Thyroid gland (tissue), 4 donors: ENCODE results near the gene RRP1B. TPM values are rescaled to one million over a fixed set of nuclear protein-coding genes. Genes with fewer than 3 reads are reported as not detected.
A peak's percentile ranks its signal among the peaks of the same experiment; 100 is the strongest.

Experiments used
- DNase-seq, 2 donors: peaks; one replicate each; pipeline ENCODE4 v3.0.0-alpha.2; 2019
- H3K27ac ChIP-seq, 3 donors: fragments of 200-600 bp; sonication (generic); 1 replicate in 2 of 3; 2 replicates in 1 of 3; pipeline ENCODE4 v1.5.1; 2016 to 2019; ENCODE audit warnings: mild to moderate bottlenecking in 1 of 3, moderate library complexity in 1 of 3
- H3K27me3 ChIP-seq: fragments of 200-600 bp; sonication (generic); one replicate; pipeline ENCODE4 v1.5.1; 2019
- H3K36me3 ChIP-seq, 2 donors: fragments of 200-600 bp; sonication (generic); one replicate each; pipeline ENCODE4 v1.5.1; 2016 to 2019
- H3K4me1 ChIP-seq, 2 donors: fragments of 200-600 bp; sonication (generic); one replicate each; pipeline ENCODE4 v1.5.1; 2017 to 2019
- H3K4me3 ChIP-seq, 3 donors: fragments of 200-600 bp; sonication (generic); replicated peaks in 1 of 3; 1 replicate in 2 of 3; 2 replicates in 1 of 3; pipeline ENCODE4 v1.5.1; 2016; ENCODE audit warnings: mild to moderate bottlenecking in 1 of 3
- H3K9me3 ChIP-seq: fragments of 200-600 bp; sonication (generic); one replicate; pipeline ENCODE4 v1.5.1; 2017
- CTCF ChIP-seq, 6 experiments: fragments of 200-600 bp in 3 of 6; fragments of 450-650 bp in 3 of 6; sonication (generic) in 3 of 6; IDR thresholded peaks; one replicate each; pipeline ENCODE4 v1.5.1; 2016 to 2019; ENCODE audit warnings: antibody characterized with exemption in 6 of 6, mild to moderate bottlenecking in 2 of 6, inconsistent platforms in 1 of 6, moderate library complexity in 1 of 6
- POLR2A ChIP-seq, 2 donors: fragments of 450-650 bp; IDR thresholded peaks; one replicate each; pipeline ENCODE4 v1.6.1; 2017; ENCODE audit warnings: antibody characterized with exemption in 2 of 2, mild to moderate bottlenecking in 2 of 2, moderate library complexity in 1 of 2
- WGBS, 2 donors: methylation state at CpG; one replicate each; pipeline ENCODE4 v1.1.5; 2017; 5-methylcytosine and 5-hydroxymethylcytosine counted together
- intact Hi-C: fragments of 100-400 bp; cut with DNase I; formaldehyde crosslinking; loops from one replicate; pipeline ENCODE4 v1.15.1; 2023
- total RNA-seq, 4 donors: library from RNA; depleted of rRNA; stranded (reverse); fragments of >200 nt; gene quantifications; one replicate each; pipeline ENCODE4 v1.2.3, GENCODE V29; 2016

RRP1B gene
- total RNA-seq, 4 donors from 2014 or later = 19.7 to 22.8 (median 20.5) TPM

GRCh38 chr21:43701936-43702784 lies 42.8 kb downstream of the RRP1B start:
- H3K36me3 ChIP-seq = no peaks in the 10 kb centered on the region
- no peak for DNase-seq
- H3K27ac ChIP-seq = no peak overlapping the region
- H3K4me3 ChIP-seq = no peak overlapping the region
- H3K4me1 ChIP-seq = peaks cover 0 to 13% of the 10 kb centered on the region in 2 donors
- H3K9me3 ChIP-seq = no peaks in the 10 kb centered on the region
- TF ChIP-seq POLR2A (IDR thresholded peaks at IDR 0.05) = no peak
- intact Hi-C loops = loop anchor here (5.0 kb wide), 1 partner anchor 40 kb away; no protein-coding TSS in a partner anchor
- WGBS, 2 donors = 72% methylated on average over 26 to 27 of the region's 29 CpGs
- no peaks in the 10 kb centered on the region for H3K27me3 ChIP-seq

GRCh38 chr21:43702785-43703034 lies 43.4 kb downstream of the RRP1B start:
- peaks cover 0 to 13% of the 10 kb centered on the region in 2 donors for H3K4me1 ChIP-seq
- WGBS, 2 donors = 61 to 73% methylated on average over 12 of the region's 12 CpGs
- H3K36me3 ChIP-seq = no peaks in the 10 kb centered on the region
- no peak for DNase-seq
- TF ChIP-seq POLR2A (IDR thresholded peaks at IDR 0.05) (no peak), CTCF (IDR thresholded peaks at IDR 0.05) (no peak)
- H3K4me3 ChIP-seq = no peak overlapping the region
- no peaks in the 10 kb centered on the region for H3K27me3 ChIP-seq
- H3K9me3 ChIP-seq = no peaks in the 10 kb centered on the region
- intact Hi-C loops = loop anchor here (5.0 kb wide), 1 partner anchor 40 kb away; no protein-coding TSS in a partner anchor
- H3K27ac ChIP-seq = no peak overlapping the region

- Histone ChIP-seq H3K4me1 (peaks cover 0 to 13% of the 10 kb centered on the region in 2 donors), H3K27ac (no peak overlapping the region)
Observed at GRCh38 chr21:43703035-43703880, 43.9 kb downstream of the RRP1B start.

GRCh38 chr21:43707462-43707861 lies 48.1 kb downstream of the RRP1B start:
- no peak for DNase-seq
- intact Hi-C loops = no loop called here
- Histone ChIP-seq H3K9me3 (no peaks in the 10 kb centered on the region), H3K27ac (no peak overlapping the region), H3K4me1 (peaks cover 6 to 19% of the 10 kb centered on the region in 2 donors), H3K27me3 (no peaks in the 10 kb centered on the region), H3K36me3 (no peaks in the 10 kb centered on the region), H3K4me3 (no peak overlapping the region)
- 98% methylated on average over 6 to 9 of the region's 9 CpGs for WGBS, 2 donors
- TF ChIP-seq CTCF (IDR thresholded peaks at IDR 0.05) = no peak
- TF ChIP-seq POLR2A (IDR thresholded peaks at IDR 0.05) = no peak

More at GRCh38 chr21:43703035-43703880, 43.9 kb downstream of the RRP1B start:
- no peaks in the 10 kb centered on the region for H3K27me3 ChIP-seq
- TF ChIP-seq CTCF (IDR thresholded peaks at IDR 0.05) (no peak), POLR2A (IDR thresholded peaks at IDR 0.05) (peak in 1 of 2 donors; percentile 10)
- H3K36me3 ChIP-seq = no peaks in the 10 kb centered on the region
- WGBS, 2 donors = 35 to 43% methylated on average over 28 to 29 of the region's 29 CpGs
- DNase-seq = peak; percentile 67 to 76
- intact Hi-C loops = loop anchor here (5.0 kb wide), 1 partner anchor 41 kb away; no protein-coding TSS in a partner anchor
- H3K4me3 ChIP-seq = no peak overlapping the region
- no peaks in the 10 kb centered on the region for H3K9me3 ChIP-seq

GRCh38 chr21:43708745-43709381 lies 49.5 kb downstream of the RRP1B start:
- H3K4me3 ChIP-seq = no peak overlapping the region
- no peak overlapping the region for H3K27ac ChIP-seq
- TF ChIP-seq POLR2A (IDR thresholded peaks at IDR 0.05) = no peak
- TF ChIP-seq CTCF (IDR thresholded peaks at IDR 0.05) = no peak
- H3K27me3 ChIP-seq = no peaks in the 10 kb centered on the region
- H3K9me3 ChIP-seq = no peaks in the 10 kb centered on the region
- no peak for DNase-seq
- intact Hi-C loops = no loop called here
- 90 to 92% methylated on average over 13 of the region's 13 CpGs for WGBS, 2 donors
- no peaks in the 10 kb centered on the region for H3K36me3 ChIP-seq
- peaks cover 11 to 21% of the 10 kb centered on the region in 2 donors for H3K4me1 ChIP-seq
